ENCODE results near the gene ALDH2.
"Not testable (repeated sequence)": the region's sequence is repeated elsewhere in the genome, so short reads cannot be mapped to it uniquely, and the experiment has no call there.

ALDH2 gene

DNA sequence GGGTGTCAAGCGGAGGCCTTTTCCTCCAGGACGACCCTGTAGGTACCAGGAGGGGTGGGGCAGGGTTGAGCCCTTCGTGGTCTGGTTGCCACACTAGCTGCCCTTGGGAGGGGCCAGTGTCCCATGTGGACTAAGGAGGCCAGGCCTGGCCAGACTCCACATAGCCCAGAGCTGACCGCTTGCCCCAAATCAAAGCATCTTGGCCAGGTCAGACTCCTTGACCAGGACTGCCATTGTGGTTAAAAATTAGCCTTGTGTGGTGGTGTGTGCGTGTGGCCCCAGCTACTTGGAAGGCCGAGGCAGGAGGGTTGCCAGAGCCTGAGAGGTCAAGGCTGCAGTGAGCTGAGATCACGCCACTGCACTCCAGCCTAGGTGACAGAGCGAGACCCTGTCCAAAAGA is 24.8 kb downstream of the ALDH2 start:
- DNase-seq: no peak

DNA sequence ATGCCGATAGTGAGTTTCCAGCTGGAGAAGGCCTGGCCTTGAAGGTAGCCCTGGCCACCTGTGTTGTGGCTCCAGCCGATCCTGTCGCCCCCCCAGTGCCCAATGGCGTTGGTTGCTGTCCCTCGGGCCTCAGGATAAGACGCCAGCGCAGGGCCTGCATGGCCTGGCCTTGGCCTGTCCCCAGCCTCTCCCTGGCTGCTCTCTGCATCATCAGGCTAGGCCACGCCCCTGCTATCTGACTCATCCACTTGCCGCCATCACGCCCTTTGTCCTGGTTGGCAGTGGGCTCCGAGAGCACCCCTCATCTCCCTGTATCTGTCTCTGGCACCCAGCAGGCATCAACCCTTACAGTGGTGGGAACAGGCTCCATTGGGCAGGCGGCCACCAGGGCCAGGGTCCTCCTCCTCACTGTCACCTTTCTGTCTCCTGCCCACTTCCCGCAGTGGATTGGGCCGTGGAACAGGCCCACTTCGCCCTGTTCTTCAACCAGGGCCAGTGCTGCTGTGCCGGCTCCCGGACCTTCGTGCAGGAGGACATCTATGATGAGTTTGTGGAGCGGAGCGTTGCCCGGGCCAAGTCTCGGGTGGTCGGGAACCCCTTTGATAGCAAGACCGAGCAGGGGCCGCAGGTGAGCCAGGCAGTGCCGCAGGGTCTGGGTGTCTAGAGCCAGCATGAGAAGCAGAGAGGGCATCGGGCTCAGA is 25.6 kb downstream of the ALDH2 start:
- no peak for DNase-seq

DNA sequence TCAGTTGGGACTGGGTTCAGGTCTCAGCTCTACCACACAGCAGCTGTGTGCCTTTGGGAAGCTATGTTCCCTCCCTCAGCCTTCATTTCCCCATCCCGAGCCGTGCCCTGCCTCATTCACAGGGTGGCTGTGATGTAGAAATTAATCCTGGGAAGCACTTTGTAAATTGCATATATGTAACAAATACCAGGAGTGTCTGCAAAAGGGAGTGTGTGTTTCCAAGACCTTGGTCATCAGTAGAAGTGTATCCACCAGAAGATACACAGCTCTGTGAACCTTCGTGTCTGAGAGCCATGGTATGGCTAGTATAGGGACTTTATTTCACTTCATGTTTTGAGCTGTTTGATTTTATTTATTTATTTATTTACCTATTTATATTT is 26.1 kb downstream of the ALDH2 start:
- DNase-seq: no peak

DNA sequence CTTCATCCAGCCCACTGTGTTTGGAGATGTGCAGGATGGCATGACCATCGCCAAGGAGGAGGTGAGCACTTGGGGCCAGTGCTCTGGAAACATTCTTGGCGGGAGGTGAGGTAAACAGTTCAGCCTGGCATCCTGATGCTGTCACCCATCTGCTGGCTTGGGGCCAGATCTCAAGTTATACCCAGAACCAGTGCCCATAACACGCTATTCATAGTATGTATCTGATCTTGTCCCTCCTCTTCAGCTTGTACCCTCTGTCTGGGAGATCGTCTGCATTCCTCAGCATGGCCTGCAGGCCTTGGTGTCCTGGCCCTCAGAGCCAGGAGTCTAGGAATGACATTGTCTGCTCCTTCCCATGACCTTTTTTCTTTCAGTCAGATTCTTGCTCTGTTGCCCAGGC is 31.4 kb downstream of the ALDH2 start:
- no peak for DNase-seq

DNA sequence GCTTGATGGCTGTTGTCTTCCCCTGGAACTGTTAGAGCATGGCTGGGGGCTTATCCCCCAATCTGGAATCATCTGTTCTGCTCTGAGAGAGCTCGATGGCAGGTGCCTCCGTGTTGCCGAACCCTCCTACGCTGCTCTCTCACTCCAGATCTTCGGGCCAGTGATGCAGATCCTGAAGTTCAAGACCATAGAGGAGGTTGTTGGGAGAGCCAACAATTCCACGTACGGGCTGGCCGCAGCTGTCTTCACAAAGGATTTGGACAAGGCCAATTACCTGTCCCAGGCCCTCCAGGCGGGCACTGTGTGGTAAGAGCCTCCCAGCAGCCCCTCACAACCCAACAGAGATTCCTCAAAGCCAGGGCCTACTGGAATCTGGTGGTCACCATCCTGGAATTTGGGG is 33.0 kb downstream of the ALDH2 start:
- DNase-seq: no peak

DNA sequence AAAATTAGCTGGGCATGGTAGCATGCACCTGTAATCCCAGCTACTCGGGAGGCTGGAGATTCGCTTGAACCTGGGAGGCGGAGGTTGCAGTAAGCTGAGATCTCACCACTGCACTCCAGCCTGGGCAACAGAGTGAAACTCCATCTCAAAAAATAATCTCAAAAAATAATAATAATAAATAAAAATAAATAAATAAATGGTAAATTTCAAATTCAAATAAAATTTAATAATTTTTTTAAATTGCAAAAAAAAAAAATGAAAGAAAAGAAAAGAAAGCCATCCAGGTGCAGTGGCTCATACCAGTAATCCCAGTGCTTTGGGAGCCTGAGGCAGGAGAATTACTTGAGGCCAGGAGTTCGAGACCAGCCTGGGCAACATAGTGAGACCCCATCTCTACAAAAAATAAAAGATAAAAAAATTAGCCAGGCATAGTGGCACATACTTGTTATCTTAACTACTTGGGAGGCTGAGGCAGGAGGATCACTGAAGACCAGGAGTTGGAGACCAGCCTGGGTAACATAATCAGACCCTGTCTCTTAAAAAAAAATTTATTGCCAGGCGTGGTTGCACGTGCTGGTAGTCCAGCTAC is 36.4 kb downstream of the ALDH2 start:
- no peak for DNase-seq

DNA sequence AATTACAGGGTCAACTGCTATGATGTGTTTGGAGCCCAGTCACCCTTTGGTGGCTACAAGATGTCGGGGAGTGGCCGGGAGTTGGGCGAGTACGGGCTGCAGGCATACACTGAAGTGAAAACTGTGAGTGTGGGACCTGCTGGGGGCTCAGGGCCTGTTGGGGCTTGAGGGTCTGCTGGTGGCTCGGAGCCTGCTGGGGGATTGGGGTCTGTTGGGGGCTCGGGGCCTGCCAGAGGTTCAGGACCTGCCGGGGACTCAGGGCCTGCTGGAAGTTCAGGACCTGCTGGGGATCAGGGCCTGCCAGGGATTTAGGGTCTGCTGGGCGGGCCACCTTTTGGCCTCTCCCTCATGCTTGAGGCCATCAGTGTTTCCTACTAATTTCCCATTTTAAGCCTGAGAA is 37.1 kb downstream of the ALDH2 start:
- DNase-seq: no peak

DNA sequence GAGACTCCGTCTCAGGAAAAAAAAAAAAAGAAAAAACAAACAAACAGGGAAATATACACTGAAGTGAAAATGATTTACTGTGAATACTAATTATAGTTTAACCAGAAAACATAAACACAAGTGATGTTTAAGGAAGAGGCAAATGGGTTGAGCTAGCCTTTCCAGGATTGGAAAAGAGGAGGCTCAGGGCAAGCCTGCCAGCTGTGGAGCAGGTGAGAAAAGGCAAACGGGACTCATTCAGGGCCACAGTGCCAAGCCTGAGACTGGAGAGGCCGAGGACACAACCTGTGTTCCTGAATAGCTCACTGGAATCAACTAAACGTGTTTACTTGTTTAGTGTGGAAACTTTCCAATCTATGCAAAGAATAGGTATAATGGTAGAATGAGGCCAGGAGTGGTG is 39.6 kb downstream of the ALDH2 start:
- DNase-seq: no peak

DNA sequence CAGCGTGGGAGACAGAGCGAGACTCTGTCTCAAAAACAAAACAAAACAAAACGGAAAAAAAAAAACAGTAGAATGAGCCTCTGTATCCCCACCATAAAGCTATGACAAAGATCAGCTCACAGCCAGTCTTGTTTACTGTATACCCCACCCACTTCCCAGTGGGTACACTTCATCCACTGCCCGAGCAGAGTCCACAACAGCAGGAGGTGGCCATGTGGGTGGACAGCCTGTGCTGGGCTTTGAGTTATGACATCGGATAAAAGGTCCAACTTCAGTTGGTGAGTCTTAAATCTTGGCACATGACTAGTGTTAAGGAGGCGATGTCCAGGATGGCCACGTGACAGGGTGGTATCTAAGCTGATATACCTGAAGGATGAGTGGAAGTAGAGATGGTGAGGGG is 40.5 kb downstream of the ALDH2 start:
- DNase-seq: no peak

DNA sequence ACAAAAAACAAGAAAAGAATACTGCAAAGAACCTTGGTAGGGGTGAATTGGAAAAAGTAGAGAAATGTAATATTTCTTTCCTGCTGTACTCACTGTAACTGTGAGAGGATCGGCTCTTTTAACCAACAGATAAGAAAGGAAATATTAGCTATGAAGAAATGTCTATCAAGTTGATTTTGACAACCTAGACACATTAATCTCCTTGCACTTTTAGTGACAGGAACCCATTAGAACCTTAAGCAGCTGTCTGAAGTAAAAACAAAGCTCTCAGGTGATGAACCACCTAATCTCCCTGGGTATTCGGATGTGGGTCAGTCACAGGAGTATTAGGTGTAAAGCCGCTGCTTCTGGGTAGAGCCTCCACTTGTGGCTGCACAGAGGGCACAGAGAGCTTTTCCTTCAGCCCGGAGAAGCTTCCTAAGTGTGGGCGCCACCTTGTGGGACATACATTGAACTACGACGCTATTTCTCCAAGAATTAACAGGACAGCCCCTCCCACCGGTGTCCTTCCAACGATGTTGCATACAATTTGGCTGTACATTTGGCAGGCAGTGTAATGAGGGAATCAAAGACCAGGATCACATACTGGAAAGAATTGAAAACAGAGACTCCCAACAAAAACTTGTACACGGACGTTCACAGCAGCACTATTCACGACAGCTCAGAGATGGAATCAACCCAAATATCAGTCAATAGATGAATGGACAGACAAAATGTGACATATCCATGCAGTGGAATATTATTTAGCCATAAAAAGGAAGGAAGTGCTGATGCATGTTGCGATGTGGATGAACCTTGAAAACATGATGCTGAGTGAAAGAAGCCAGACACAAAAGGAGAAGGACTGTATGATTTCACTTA is 46.4 kb downstream of the ALDH2 start:
- peak; percentile 72 for DNase-seq

DNA sequence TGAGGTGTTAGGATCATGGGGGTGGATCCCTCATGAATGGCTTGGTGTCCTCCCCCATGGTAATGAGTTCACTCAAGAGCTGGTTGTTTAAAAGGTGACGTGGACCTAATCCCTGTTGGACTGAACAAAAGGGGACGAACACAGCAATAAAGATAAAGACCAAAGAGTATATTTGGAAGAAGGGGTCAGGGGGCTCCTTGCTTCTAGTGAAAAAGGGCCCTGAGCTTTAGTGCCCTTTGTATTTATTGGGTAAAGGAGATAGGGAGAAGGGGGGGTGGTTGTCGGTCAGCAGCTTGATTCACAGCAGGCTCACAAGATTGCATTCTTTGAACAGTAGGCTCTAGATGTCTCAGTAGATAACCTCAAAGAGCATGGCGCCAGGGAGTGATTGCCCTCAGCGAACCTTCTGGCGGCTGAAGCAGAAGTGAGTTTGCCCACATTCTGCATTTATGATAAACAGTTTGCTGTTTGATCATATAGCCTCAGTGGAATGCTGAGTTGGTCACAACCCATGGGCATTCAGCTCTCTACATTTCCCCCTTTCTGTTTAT is 49.4 kb downstream of the ALDH2 start:
- DNase-seq: no peak

DNA sequence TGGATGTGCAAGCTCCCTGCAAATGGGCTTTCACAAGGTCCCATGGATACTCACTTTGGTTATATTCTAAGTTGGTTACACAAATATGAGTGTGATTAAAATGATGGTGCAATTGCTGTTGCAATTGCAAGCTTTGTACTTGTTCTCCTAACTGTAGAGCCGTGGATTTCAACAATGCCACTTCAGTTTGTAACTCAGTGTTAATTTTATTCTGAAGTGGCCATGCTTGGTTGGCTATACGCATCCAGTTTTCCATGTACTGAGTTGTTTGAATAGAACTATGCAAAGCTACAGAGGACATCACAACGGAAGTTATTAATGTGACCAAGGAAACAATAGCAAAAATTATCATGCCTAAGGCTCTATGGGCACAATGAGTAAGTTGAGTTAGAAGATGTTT is 50.2 kb downstream of the ALDH2 start:
- DNase-seq: not testable (repeated sequence)

DNA sequence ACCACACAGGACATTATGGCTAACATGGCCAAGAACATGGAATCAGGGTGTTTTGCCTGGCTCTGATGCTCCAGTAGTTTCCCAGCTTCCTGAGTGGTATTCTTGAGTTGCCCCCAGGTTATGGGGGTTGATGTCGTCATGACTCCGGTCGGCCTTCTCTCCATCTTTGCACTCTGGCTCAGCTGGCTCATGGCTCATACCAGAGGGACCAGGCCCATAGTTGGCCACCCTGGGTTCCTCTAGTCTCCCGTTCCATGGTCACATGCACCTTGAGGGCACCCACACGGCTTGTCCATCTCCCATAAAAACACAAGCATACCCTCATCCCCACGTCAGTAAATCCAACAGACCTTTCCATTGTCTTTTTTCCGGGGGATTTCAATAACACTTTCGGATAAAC is 51.6 kb downstream of the ALDH2 start:
- no peak for DNase-seq

DNA sequence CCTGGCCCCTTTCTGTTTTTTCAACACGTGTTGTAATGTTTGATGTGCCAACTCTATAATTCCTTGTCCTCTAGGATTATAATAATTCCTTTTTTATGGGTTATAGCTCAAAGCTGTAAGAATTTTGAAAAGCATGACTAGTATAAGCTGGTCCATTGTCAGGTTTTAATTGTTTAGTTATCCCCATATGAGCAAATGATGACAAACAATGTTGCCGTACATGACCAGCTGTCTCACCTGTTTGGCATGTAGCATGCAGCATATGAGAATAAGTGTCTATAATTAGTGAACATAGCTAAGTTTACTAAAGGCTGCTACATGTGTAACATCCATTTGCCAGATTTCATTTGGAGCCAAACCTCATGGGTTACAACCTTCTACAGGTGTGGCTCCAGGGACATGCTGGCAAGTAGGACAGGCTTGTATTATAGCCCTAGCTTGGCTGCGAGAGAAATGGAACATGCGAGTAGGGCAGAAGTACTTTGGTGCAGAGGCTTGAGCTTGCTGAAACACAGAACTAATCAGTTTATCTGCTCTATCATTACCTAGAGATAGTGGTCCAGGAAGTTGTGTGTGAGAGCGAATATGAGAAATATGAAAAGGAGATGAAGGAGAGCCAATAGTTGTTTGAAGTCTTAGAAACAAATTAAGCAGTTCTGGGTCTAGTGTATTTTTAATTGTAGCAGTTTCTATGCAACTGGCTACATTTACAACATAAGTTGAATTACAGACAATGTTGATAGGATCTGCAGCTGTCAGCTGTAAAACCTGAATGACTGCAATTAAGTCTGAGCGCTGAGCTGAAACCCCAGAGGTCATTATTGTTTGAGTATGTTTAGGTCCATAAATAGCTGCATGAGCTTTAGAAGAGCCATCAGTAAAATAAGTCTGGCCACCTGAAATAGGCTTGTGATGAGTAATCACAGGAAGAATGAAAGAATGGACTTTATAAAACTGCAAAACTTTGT is 52.7 kb downstream of the ALDH2 start:
- DNase-seq: no peak

DNA sequence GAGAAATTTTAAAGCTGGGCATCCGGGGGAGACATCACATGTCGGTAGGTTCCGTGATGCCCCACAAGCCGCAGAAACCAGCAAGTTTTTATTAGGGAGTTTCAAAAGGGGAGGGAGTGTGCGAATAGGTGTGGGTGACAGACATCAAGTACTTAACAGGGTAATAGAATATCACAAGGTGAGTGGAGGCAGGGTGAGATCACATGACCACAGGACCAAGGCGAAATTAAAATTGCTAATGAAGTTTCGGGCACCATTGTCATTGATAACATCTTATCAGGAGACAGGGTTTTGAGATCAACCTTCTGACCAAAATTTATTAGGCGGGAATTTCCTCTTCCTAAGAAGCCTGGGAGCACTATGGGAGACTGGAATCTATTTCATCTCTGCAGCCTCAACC is 54.1 kb downstream of the ALDH2 start:
- not testable (repeated sequence) for DNase-seq

DNA sequence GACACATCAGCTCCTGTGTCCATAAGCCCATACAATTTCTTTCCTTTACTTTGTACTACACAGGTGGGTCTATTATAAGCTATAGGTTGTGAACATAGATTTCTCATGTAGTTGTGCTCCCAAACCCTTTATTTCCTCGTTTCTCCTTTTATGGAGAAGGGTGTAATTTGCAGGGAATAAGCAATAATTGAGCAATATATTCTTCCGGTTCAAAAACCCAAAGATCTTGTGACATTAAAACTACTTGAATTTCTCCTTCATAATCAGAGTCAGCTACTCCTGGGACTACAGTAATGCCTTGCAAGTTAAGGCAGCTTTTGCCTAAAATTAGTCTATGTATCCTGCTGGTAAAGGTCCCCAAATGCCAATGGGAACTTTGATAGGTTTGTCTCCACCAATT is 56.2 kb downstream of the ALDH2 start:
- no peak for DNase-seq

DNA sequence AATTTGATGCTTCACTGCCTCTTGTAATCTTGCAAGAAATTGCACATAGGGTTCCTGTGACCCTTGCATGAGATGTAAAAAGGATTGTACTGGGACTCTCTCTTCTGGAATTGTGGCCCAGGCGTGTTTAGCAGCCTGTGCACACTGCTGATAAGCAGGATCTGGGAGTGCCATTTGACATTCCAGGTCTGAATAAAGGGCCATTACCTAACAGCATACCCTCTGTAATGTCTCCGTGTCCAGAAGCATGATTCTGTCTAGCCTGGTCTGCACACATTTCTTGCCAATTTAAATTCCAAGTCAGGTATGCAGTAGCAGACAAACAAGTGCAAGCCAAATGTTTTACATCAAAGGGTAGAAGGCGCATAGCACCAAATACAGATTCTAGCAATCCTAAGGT is 57.2 kb downstream of the ALDH2 start:
- DNase-seq: no peak

DNA sequence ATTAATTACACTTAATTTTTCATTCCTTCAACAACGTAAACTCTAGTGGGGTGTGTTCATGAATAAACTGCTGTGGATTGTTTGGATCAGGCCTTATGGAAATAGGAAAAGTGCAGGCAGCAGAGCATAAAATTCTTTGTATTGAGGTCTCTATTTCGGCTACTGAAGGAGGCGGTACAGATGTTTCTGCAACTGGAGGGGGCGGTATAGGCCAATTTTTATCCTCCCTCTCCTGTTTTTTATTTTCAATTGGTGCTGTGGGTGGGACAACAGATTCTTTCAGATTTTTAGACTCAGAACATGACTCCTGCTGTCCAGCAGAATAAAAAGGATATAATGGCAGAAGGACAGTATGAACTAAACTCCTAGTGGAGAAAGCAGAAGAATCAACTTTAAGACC is 57.6 kb downstream of the ALDH2 start:
- DNase-seq: peak; percentile 42

DNA sequence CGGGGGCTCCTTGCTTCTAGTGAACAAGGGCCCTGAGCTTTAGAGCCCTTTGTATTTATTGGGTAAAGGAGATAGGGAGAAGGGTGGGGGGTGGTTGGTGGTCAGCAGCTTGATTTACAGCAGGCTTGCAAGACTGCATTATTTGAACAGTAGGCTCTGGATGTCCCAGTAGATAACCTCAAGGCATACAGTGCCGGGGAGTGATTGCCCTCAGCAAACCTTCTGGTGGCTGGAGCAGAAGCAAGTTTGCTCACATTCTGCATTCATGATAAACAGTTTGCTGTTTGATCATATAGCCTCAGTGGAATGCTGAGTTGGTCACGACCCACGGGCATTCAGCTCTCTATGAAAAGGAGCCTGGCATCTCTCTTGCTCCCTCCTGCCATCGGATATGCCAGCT is 58.8 kb downstream of the ALDH2 start:
- no peak for DNase-seq

DNA sequence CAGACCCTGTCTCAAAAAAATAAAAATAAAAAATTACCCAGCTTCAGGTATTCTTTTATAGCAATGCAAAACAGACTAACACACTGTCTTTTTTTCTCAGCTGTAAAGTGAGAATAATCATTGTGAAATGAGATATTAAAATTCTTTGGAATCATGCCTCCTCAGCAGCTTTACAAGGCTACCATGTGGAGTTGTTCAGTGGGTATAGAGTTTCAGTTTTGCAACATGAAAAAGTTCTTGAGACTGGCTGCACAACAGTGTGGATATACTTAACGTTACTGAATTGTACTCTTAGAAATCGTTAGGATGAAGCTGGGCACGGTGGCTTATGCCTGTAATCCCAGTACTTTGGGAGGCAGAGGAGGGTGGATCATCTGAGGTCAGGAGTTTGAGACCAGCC is 59.6 kb downstream of the ALDH2 start:
- DNase-seq: no peak

DNA sequence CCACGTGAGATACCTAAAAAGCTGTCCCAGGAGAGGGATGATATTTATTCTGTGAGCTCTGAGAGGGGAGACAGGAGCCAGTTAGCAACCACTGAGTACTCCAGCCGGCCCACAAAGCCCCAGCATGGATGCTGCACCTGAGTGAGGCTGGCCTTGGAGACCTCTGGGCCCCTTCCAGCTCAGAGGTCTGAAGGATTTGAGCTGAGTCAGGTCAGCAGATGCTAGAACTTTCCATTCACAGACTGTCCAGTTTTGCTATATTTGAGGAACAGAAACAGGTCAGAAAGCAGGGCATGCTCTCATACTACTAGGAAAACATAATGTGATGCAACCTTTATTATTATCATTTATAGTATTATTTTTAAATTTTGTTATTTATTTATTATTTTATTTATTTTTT is 60.3 kb downstream of the ALDH2 start:
- DNase-seq: no peak

DNA sequence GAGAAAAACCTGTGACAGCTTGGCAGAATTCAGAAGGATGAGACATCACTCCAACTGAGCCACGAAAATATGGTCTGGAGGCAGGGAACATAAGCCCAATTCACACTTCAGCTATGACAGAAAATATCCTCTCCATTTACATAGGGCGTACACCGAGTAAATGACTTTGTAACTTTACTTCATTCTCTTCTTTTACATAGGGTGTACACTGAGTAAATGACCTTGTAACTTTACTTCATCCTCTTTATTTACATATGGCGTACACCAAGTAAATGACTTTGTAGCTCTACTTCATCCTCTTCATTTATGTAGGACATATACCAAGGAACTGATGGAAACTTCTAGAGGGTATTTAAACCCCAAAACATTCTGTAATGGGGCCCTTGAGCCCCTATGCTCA is 61.2 kb downstream of the ALDH2 start:
- no peak for DNase-seq
